ENCODE measurements around the gene CFB. TPM values are rescaled to one million over a fixed set of nuclear protein-coding genes. Genes with fewer than 3 reads are reported as not detected.

Gene CFB
- total and polyA plus RNA-seq, 2 of the 13 experiments (the other 11 are each of a cell fraction or from before 2014, with no cell fraction given) = 171 to 513 TPM

- Histone ChIP-seq H3K4me1 (ENCODE audit: insufficient read depth, low read length) (peaks cover 62% of the 10 kb centered on the region), H3K36me3 (replicated peaks in 1 of 2; ENCODE audit: control insufficient read depth in 1 of 2, insufficient read depth in 2 of 2, low read length in 2 of 2) (peaks cover 27 to 75% of the 10 kb centered on the region in 2 experiments), H3K9me3 (ENCODE audit: low read length) (no peaks in the 10 kb centered on the region), H3K4me3 (replicated peaks in 1 of 3; ENCODE audit: insufficient read depth in 1 of 3, low read depth in 2 of 3, low read length in 3 of 3) (no peak overlapping the region), H3K79me2 (ENCODE audit: insufficient read depth, low read length) (peaks cover 22% of the 10 kb centered on the region), H2AFZ (ENCODE audit: low read length) (no peak overlapping the region), H4K20me1 (ENCODE audit: insufficient read depth, low read length) (no peaks in the 10 kb centered on the region), H3K27me3 (ENCODE audit: control insufficient read depth in 1 of 2, insufficient read depth in 2 of 2, low read length in 2 of 2) (no peaks in the 10 kb centered on the region; a peak in 1 of 5 replicates), H3K9ac (ENCODE audit: insufficient read depth, low read depth, low read length) (no peak overlapping the region), H3K4me2 (ENCODE audit: low read depth, low read length) (no peak overlapping the region), H3K27ac (ENCODE audit: extremely low read length, insufficient read depth, low read length) (no peak overlapping the region)
- ATAC-seq = no peak
- in situ Hi-C loops (cut with HindIII; ENCODE audit: extremely low pct_ligation_motif_present, low pct_unique_long_range_greater_than_20kb) (loop anchor here (5.0 kb wide), 1 partner anchor 47 kb away; the partner anchor contains the start of gene ZBTB12), intact Hi-C loops (cut with micrococcal nuclease; ENCODE audit: unreplicated experiment) (no loop called here)
- ChIA-PET POLR2A (interaction anchor here (0.8 to 6.3 kb wide), 7 partner anchors 9 to 51 kb away, joined by 4 to 69 read pairs (median 6); partner anchors contain the start of genes C2, DXO, NELFE and SKIC2), CTCF (ENCODE audit: low intra/inter-chr PET ratio, low total read pairs) (no interaction called here)
- peak; percentile 18 for FAIRE-seq
- 98% methylated on average over 6 of the region's 6 CpGs for WGBS (ENCODE audit: low lambda C conversion rate)
- BruUV-seq (replicated peaks) = no TSS peak
- no peak for DNase-seq (ENCODE audit: low spot score)
- peak; percentile 69 for TF ChIP-seq POLR2G (IDR thresholded peaks at IDR 0.05; ENCODE audit: low read depth, low read length)
- TF ChIP-seq SRSF1 (optimal IDR thresholded peaks at IDR 0.05; ENCODE audit: low read depth, low read length) = no peak
- no peak for TF ChIP-seq POLR2AphosphoS5 (IDR thresholded peaks at IDR 0.05; ENCODE audit: low read depth, low read length)
- TF ChIP-seq FUBP1 (CRISPR knock-in tag; IDR thresholded peaks at IDR 0.05; ENCODE audit: borderline replicate concordance) = no peak
- no peak for TF ChIP-seq CSRNP1 (CRISPR knock-in tag; IDR thresholded peaks at IDR 0.05)
- TF ChIP-seq RAD21 (CRISPR knock-in tag; IDR thresholded peaks at IDR 0.05) = no peak
- no peak for TF ChIP-seq HOMEZ (CRISPR knock-in tag; IDR thresholded peaks at IDR 0.05; ENCODE audit: low read depth)
- TF ChIP-seq SAP130 (CRISPR knock-in tag; IDR thresholded peaks at IDR 0.05; ENCODE audit: low read depth) = 0 out of 2 replicates have a peak, but pooled peaks have one; percentile 12
- no peak for TF ChIP-seq REL (CRISPR knock-in tag; conservative IDR thresholded peaks at IDR 0.05)
- TF ChIP-seq HOXA5 (CRISPR knock-in tag; IDR thresholded peaks at IDR 0.05) = no peak
- no peak for TF ChIP-seq FOXA3 (CRISPR knock-in tag; IDR thresholded peaks at IDR 0.05)
- no peak for TF ChIP-seq NPAS2 (CRISPR knock-in tag; IDR thresholded peaks at IDR 0.05; ENCODE audit: borderline replicate concordance)
- TF ChIP-seq ZNF766 (CRISPR knock-in tag; IDR thresholded peaks at IDR 0.05; ENCODE audit: borderline replicate concordance) = no peak
- TF ChIP-seq AKAP8 (CRISPR knock-in tag; IDR thresholded peaks at IDR 0.05) = 0 out of 2 replicates have a peak, but pooled peaks have one; percentile 56
- no peak for TF ChIP-seq CREB1 (IDR thresholded peaks at IDR 0.05)
- TF ChIP-seq CREB1 (CRISPR knock-in tag; IDR thresholded peaks at IDR 0.05) = no peak
- 0 out of 2 replicates have a peak, but pooled peaks have one; percentile 20 for TF ChIP-seq TAF1 (CRISPR knock-in tag; IDR thresholded peaks at IDR 0.05)
- no peak for TF ChIP-seq ZNF343 (CRISPR knock-in tag; IDR thresholded peaks at IDR 0.05)
- TF ChIP-seq AGO2 (optimal IDR thresholded peaks at IDR 0.05; ENCODE audit: low read depth, low read length) = peak; percentile 54
- 0 out of 2 replicates have a peak, but pooled peaks have one; percentile 54 for TF ChIP-seq ARID2 (CRISPR knock-in tag; IDR thresholded peaks at IDR 0.05; ENCODE audit: borderline replicate concordance)
- TF ChIP-seq RBM22 (optimal IDR thresholded peaks at IDR 0.05; ENCODE audit: low read length) = peak; percentile 79
Observed at GRCh38 chr6:31948753-31949413, 3.0 kb downstream of the CFB start.
